GM21723 (cell line): ENCODE data around the gene FOXP2.

Source experiments
- ATAC-seq: cut with Tn5 transposase; IDR thresholded peaks from one replicate; pipeline ENCODE4 v1.9.1; 2021; ENCODE audit warnings: mild to moderate bottlenecking, moderate library complexity; ENCODE audit not compliant: unreplicated experiment

FOXP2 gene

GRCh38 chr7:114649689-114650088 lies 235.1 kb downstream of the FOXP2 start:
- no peak for ATAC-seq

DNA sequence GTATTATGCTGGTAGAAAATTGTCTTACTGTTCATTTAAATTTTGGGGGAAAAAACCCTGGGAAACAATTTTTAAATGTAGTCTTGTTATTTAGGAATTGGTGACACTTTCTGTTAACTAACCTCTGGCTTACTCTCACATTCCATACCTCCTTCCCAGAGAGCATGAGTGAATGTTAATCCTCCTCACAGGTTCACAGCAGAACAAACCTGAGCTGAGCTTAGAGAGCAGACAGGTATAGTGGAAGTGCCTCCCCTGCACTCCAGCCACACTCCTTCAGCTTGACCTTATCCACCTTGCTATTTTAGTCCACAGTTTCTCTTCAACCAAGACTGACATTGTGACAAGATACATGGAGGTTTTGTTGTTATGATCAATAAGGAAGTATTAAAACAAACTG lies 235.9 kb downstream of the FOXP2 start:
- ATAC-seq = no peak

- ATAC-seq = no peak
Measured at GRCh38 chr7:114652041-114652440, 237.4 kb downstream of the FOXP2 start.

DNA sequence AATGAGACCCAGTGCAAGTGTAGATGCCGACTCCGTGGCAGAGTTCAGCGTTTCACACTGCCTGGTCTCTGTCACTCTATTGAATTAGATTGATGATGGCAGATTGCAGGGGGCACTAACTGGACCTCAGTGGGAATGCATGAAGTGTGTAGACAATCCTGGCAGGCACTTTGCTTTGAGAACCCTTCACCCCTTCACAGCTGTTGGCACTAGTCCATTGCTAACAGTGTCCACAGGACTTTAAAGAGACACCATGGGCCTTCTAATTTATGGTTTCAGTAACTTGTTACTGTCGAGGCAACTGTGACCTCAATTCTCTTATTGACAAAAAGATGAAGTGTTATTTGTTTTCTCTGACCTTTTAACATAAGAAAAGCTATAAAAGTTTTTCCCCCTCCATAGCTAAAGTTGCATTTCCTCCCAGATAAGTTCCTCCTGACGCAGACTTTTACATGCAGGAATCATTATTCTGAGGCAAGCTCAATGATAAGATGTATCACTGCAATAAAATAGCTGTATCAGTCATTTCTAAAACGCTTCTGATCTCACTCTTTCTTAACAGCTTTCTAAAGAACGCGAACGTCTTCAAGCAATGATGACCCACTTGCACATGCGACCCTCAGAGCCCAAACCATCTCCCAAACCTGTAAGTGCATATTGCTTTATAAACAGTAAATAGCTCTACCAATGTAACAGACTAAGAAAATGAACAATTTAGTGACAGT lies 238.9 kb downstream of the FOXP2 start:
- ATAC-seq = no peak

- no peak for ATAC-seq
Measured at GRCh38 chr7:114656466-114656865, 241.9 kb downstream of the FOXP2 start.

GRCh38 chr7:114657279-114657678 lies 242.7 kb downstream of the FOXP2 start:
- ATAC-seq = no peak

DNA sequence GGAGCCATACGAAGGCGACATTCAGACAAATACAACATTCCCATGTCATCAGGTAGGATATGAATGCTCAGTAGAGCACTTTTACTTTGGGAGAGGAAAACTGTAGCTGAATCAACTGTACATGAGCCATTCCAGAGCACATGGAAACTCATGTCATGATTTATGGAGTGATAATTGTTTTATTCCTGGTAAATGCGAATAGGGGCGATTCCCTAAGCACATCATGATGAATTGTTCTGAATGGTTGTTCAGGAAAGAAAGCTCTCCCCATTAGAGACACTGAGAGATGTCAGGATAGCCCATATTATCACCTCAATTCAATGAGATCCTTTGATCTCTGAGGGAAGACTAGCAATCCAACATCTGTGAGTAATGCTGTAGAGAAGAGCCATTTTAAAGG lies 243.6 kb downstream of the FOXP2 start:
- no peak for ATAC-seq

GRCh38 chr7:114659409-114660125 lies 245.0 kb downstream of the FOXP2 start:
- ATAC-seq = no peak

GRCh38 chr7:114660126-114660486 lies 245.5 kb downstream of the FOXP2 start:
- no peak for ATAC-seq

- no peak for ATAC-seq
Measured at GRCh38 chr7:114660753-114661152, 246.1 kb downstream of the FOXP2 start.

DNA sequence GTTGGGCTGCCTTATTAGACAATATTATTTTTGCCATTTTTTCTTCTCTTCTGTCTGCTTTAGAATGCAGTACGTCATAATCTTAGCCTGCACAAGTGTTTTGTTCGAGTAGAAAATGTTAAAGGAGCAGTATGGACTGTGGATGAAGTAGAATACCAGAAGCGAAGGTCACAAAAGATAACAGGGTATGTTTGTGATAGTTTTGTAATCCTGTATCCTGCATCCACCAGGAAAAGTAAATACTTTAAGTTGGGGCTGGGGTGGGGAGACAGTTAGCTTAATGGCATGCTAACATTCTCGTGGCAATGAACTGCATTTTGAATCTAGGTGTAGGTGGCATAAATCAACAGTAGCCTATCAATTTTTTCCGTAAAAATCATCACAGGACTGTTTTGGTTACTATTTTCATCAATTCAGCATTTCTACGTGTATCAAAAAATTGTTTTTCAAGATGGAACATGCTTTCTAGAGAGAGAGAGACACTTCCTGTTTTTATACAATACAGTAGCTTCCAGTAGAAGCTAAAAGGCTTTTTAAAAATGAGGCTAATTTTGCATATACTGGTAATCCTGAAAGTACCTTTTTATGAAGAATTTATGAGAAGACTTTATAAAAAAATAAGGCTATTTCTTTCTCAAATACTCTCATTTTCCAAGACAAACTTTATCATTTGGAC lies 247.5 kb downstream of the FOXP2 start:
- no peak for ATAC-seq

GRCh38 chr7:114663502-114663901 lies 248.9 kb downstream of the FOXP2 start:
- peak; percentile 45 for ATAC-seq

- no peak for ATAC-seq
Measured at GRCh38 chr7:114670676-114671075, 256.1 kb downstream of the FOXP2 start.

DNA sequence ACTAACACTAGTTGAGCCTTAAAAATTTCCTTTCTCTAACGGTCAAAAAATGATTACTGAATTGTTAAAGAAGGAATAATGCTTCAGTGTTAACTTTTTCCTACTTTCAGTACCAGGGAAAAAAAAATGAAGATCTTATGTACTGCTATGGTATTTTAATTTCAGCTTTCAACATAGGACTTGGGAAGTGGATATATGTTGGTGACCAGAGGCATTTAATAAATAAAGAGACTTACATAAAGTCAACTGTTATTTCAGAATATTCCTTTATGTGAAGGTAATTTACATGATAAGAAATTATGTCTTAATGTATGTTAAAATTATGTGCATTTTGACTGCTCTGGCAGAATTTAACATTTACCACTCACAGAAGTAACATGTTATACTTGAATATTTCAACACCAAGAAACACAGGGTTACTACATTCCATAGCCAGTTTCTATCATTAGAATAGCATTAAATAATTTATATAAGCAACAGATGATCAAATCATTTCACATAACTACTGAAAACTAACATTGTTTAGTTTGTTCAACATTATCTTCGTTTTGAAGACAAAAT lies 257.0 kb downstream of the FOXP2 start:
- no peak for ATAC-seq

GRCh38 chr7:114678116-114678515 lies 263.5 kb downstream of the FOXP2 start:
- no peak for ATAC-seq

- no peak for ATAC-seq
Measured at GRCh38 chr7:114687238-114687637, 272.6 kb downstream of the FOXP2 start.

DNA sequence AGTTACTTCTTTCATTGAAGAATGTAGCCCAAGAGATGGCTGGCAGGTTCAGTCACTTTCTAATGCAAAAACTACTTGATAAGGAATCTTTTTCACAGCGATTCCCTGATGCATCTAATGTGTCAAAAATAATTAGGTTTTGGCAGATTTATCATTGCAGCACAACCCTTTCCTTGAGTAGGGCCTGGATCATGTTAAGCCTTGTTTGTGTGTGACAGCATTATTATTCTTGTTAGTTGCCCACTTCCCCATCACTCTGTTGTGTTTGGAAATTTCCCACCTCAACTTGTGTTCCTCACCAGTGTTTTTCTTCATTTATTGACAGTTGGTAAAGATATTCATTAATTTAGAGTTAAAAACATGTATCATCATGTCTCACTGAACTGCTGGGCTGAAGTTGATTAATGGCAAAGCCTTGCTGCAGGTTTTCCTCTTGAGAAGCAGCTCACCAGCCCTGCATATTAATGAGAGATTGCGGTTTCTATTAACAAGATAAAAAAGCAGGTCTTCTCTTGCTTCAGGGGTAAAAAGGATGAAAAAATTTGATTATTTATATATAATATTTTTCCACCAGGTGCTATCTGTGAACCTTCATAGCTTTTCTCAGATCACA lies 273.9 kb downstream of the FOXP2 start:
- no peak for ATAC-seq

- ATAC-seq = no peak
Measured at GRCh38 chr7:114689406-114689805, 274.8 kb downstream of the FOXP2 start.

- no peak for ATAC-seq
Measured at GRCh38 chr7:114691605-114692004, 277.0 kb downstream of the FOXP2 start.

DNA sequence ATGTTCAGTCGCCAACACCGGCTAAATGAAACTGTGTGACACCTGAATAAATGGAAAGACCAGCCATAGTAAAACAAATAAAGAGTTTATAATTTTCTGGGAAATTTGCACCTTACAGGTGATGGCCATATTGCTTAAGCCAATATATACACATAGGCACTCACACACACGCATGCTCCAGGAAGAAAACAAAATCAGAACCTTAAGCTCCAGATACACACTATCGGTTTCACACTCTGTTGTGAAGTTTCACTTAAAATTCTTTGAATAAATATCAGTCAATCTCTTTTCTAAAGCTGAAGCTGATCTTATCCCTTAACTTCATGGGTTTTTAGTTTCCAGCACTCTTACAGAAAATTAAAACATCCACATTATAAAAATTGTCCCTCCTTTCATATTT lies 280.6 kb downstream of the FOXP2 start:
- ATAC-seq = no peak

GRCh38 chr7:114700247-114700928 lies 285.8 kb downstream of the FOXP2 start:
- no peak for ATAC-seq
